ENCODE measurements around the gene CCDC74A.
"Not testable (repeated sequence)": the region's sequence is repeated elsewhere in the genome, so short reads cannot be mapped to it uniquely, and the experiment has no call there.

GRCh38 chr2:131495506-131495905, 32.2 kb upstream of the CCDC74A start:
- TF ChIP-seq, protein P1, sequence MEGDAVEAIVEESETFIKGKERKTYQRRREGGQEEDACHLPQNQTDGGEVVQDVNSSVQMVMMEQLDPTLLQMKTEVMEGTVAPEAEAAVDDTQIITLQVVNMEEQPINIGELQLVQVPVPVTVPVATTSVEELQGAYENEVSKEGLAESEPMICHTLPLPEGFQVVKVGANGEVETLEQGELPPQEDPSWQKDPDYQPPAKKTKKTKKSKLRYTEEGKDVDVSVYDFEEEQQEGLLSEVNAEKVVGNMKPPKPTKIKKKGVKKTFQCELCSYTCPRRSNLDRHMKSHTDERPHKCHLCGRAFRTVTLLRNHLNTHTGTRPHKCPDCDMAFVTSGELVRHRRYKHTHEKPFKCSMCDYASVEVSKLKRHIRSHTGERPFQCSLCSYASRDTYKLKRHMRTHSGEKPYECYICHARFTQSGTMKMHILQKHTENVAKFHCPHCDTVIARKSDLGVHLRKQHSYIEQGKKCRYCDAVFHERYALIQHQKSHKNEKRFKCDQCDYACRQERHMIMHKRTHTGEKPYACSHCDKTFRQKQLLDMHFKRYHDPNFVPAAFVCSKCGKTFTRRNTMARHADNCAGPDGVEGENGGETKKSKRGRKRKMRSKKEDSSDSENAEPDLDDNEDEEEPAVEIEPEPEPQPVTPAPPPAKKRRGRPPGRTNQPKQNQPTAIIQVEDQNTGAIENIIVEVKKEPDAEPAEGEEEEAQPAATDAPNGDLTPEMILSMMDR (conservative IDR thresholded peaks at IDR 0.05): not testable (repeated sequence)
- not testable (repeated sequence) for TF ChIP-seq EZH2 (IDR thresholded peaks at IDR 0.05; ENCODE audit: low read depth)
